Keratinocyte (primary cell): ENCODE results near the gene WDR82. TPM values are rescaled to one million over a fixed set of nuclear protein-coding genes. Genes with fewer than 3 reads are reported as not detected.

Experiments
- DNase-seq: peaks from one replicate; pipeline ENCODE4 v3.0.0-alpha.2; 2011; ENCODE audit warnings: low read depth, missing footprints, low spot score
- FAIRE-seq: peaks from 2 replicates; lab custom pipeline; 2011; peaks lifted over from hg19 to GRCh38; lab: Jason Lieb, UNC
- H2AFZ ChIP-seq: 2 replicates; pipeline ENCODE4 v1.6.0; 2012; ENCODE audit warnings: low read length, control low read depth, inconsistent platforms; ENCODE audit not compliant: control insufficient read depth
- H3K27ac ChIP-seq: 2 replicates; pipeline ENCODE4 v1.5.1; 2011; ENCODE audit warnings: low read length; ENCODE audit not compliant: control insufficient read depth, insufficient read depth
- H3K27me3 ChIP-seq: 3 replicates; pipeline ENCODE4 v1.6.0; 2011; ENCODE audit warnings: low read length; ENCODE audit not compliant: control insufficient read depth, insufficient read depth; ENCODE audit errors: extremely low read depth
- H3K36me3 ChIP-seq, 2 experiments: 2 replicates in 1 of 2; 3 replicates in 1 of 2; pipeline ENCODE4 v1.5.1; 2011; ENCODE audit warnings: low read length in 2 of 2, mild to moderate bottlenecking in 1 of 2; ENCODE audit not compliant: control insufficient read depth in 2 of 2, insufficient read depth in 2 of 2; ENCODE audit errors: extremely low read depth in 1 of 2
- H3K4me1 ChIP-seq: 3 replicates; pipeline ENCODE4 v1.5.1; 2011; ENCODE audit warnings: low read length; ENCODE audit not compliant: control insufficient read depth, insufficient read depth; ENCODE audit errors: extremely low read depth
- H3K4me2 ChIP-seq: 3 replicates; pipeline ENCODE4 v1.6.0; 2011; ENCODE audit warnings: low read depth, low read length; ENCODE audit not compliant: control insufficient read depth, insufficient read depth; ENCODE audit errors: extremely low read depth
- H3K4me3 ChIP-seq, 3 experiments: fragments of 200-600 bp in 1 of 3; sonication (generic) in 1 of 3; 2 replicates in 2 of 3; 3 replicates in 1 of 3; pipeline ENCODE4 v1.5.1; 2011 to 2016; ENCODE audit warnings: low read length in 3 of 3, mild to moderate bottlenecking in 3 of 3, control low read depth in 2 of 3, inconsistent platforms in 1 of 3, low read depth in 1 of 3, mixed read lengths in 1 of 3, mixed run types in 1 of 3, moderate library complexity in 1 of 3; ENCODE audit not compliant: control insufficient read depth in 2 of 3, insufficient read depth in 2 of 3; ENCODE audit errors: extremely low read depth in 1 of 3
- H3K79me2 ChIP-seq: 2 replicates; pipeline ENCODE4 v1.6.0; 2012; ENCODE audit warnings: low read length; ENCODE audit not compliant: control insufficient read depth, insufficient read depth
- H3K9ac ChIP-seq: 3 replicates; pipeline ENCODE4 v1.6.0; 2011; ENCODE audit warnings: low read length; ENCODE audit not compliant: control insufficient read depth, insufficient read depth; ENCODE audit errors: extremely low read depth
- H3K9me1 ChIP-seq: 3 replicates; pipeline ENCODE4 v1.6.0; 2011; ENCODE audit warnings: low read length; ENCODE audit not compliant: control insufficient read depth, insufficient read depth; ENCODE audit errors: extremely low read depth
- H3K9me3 ChIP-seq: 2 replicates; pipeline ENCODE4 v1.5.1; 2012; ENCODE audit warnings: low read depth, low read length; ENCODE audit not compliant: control insufficient read depth
- H4K20me1 ChIP-seq: 3 replicates; pipeline ENCODE4 v1.6.0; 2011; ENCODE audit warnings: low read length; ENCODE audit not compliant: control insufficient read depth, insufficient read depth; ENCODE audit errors: extremely low read depth
- EZH2 ChIP-seq: IDR thresholded peaks from one replicate; pipeline ENCODE4 v1.6.1; 2012; ENCODE audit warnings: inconsistent platforms, mild to moderate bottlenecking, low read length, moderate library complexity
- dilution Hi-C: fragments of 300-500 bp; cut with MboI; formaldehyde crosslinking; loops from one replicate; pipeline ENCODE4 v1.7.0; 2020; ENCODE audit warnings: low sequenced_read_pairs; ENCODE audit not compliant: extremely low pct_ligation_motif_present
- polyA plus RNA-seq, 5 experiments: library from polyadenylated mRNA; depleted of rRNA in 3 of 5; stranded (reverse) in 3 of 5; stranded (forward) in 1 of 5; unstranded in 1 of 5; fragments of >200 nt; gene quantifications; 1 replicate in 1 of 5; 2 replicates in 3 of 5; 3 replicates in 1 of 5; pipeline versions ENCODE4 v1.2.1 to v1.2.3, GENCODE V29; 2011 to 2012; ENCODE audit warnings: missing spikeins in 2 of 5, low read depth in 1 of 5, low replicate concordance in 1 of 5
- TF ChIP-seq, protein P1 (sequence below), 3 experiments: IDR thresholded peaks in 1 of 3; conservative IDR thresholded peaks in 1 of 3; optimal IDR thresholded peaks in 1 of 3; 2 replicates in 2 of 3; 3 replicates in 1 of 3; pipeline versions ENCODE3 to v1.5.1; 2011; ENCODE audit warnings: low read length in 3 of 3, mild to moderate bottlenecking in 3 of 3, moderate library complexity in 2 of 3, control low read depth in 1 of 3, inconsistent platforms in 1 of 3; ENCODE audit not compliant: insufficient read depth in 2 of 3; ENCODE audit errors: extremely low read depth in 1 of 3

The WDR82 gene
- polyA plus RNA-seq, 1 donor (not counting 4 experiments of a cell fraction or from before 2014, with no cell fraction given): 75.1 TPM

DNA sequence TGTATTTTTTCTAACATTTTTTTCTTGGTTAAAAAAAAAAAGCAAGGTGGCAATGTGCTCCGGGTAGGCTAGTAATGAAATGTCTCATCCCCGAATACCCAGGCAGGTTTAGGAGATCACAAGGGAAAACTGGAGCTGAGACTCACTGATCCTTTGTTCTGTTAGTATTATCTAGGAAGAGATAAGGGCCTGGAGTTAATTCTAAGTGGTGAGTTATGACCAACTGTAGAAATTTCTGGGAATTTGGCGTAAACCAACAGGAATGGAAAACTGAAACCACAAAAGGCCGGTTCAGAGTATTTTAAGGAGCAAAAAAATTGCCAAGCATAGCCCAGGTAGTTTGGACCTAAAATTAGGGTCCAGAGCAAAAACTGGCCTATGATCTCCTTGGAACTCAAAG lies 20.5 kb downstream of the WDR82 start:
- Histone ChIP-seq H3K27me3 (no peaks in the 10 kb centered on the region), H2AFZ (no peak overlapping the region), H3K27ac (no peak overlapping the region), H3K9me1 (no peaks in the 10 kb centered on the region), H3K36me3 (peaks cover 38 to 52% of the 10 kb centered on the region in 2 experiments), H3K4me3 (no peak overlapping the region), H3K9ac (no peak overlapping the region), H4K20me1 (peaks cover 4% of the 10 kb centered on the region), H3K9me3 (no peaks in the 10 kb centered on the region), H3K79me2 (peaks cover 22% of the 10 kb centered on the region), H3K4me1 (peaks cover 11% of the 10 kb centered on the region), H3K4me2 (no peak overlapping the region)
- dilution Hi-C loops: no loop called here
- no peak for DNase-seq
- no peak for FAIRE-seq
- TF ChIP-seq EZH2: no peak
- TF ChIP-seq, protein P1, sequence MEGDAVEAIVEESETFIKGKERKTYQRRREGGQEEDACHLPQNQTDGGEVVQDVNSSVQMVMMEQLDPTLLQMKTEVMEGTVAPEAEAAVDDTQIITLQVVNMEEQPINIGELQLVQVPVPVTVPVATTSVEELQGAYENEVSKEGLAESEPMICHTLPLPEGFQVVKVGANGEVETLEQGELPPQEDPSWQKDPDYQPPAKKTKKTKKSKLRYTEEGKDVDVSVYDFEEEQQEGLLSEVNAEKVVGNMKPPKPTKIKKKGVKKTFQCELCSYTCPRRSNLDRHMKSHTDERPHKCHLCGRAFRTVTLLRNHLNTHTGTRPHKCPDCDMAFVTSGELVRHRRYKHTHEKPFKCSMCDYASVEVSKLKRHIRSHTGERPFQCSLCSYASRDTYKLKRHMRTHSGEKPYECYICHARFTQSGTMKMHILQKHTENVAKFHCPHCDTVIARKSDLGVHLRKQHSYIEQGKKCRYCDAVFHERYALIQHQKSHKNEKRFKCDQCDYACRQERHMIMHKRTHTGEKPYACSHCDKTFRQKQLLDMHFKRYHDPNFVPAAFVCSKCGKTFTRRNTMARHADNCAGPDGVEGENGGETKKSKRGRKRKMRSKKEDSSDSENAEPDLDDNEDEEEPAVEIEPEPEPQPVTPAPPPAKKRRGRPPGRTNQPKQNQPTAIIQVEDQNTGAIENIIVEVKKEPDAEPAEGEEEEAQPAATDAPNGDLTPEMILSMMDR (optimal IDR thresholded peaks at IDR 0.05 in 1 of 3, IDR thresholded peaks at IDR 0.05 in 1 of 3, conservative IDR thresholded peaks at IDR 0.05 in 1 of 3; ENCODE audit: extremely low read depth in 1 of 3, insufficient read depth in 2 of 3, low read length in 3 of 3): no peak

DNA sequence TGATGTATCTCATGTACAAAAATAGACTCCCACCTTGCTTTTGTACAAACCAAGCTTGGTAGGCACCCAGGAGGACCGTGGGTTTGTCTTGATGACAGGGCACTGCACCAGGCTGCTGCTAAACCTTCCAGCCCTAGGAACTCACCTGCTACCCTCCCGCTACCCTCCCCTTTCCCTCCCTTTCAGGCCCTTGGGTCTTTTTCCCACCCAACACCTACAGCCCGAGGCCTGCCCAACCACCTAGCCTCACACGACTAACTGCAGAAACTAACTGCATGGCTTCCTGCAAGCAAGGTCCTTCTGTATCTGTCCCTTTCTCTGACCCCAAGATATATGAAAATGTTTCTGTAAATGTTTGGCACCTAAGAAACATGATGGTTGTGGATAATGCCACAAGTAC lies 21.8 kb downstream of the WDR82 start:
- H3K9ac ChIP-seq: no peak overlapping the region
- H3K36me3 ChIP-seq: peaks cover 32 to 46% of the 10 kb centered on the region in 2 experiments
- H3K79me2 ChIP-seq: peaks cover 9% of the 10 kb centered on the region
- FAIRE-seq (no peak), DNase-seq (no peak)
- no peak overlapping the region for H3K27ac ChIP-seq
- H3K27me3 ChIP-seq: no peaks in the 10 kb centered on the region
- H3K4me3 ChIP-seq: no peak overlapping the region
- H2AFZ ChIP-seq: no peak overlapping the region
- TF ChIP-seq EZH2: no peak
- TF ChIP-seq, protein P1 (optimal IDR thresholded peaks at IDR 0.05 in 1 of 3, IDR thresholded peaks at IDR 0.05 in 1 of 3, conservative IDR thresholded peaks at IDR 0.05 in 1 of 3; ENCODE audit: extremely low read depth in 1 of 3, insufficient read depth in 2 of 3, low read length in 3 of 3): no peak
- no peaks in the 10 kb centered on the region for H3K9me3 ChIP-seq
- no peaks in the 10 kb centered on the region for H3K9me1 ChIP-seq
- dilution Hi-C loops: no loop called here
- H3K4me1 ChIP-seq: peaks cover 11% of the 10 kb centered on the region
- peaks cover 4% of the 10 kb centered on the region for H4K20me1 ChIP-seq
- H3K4me2 ChIP-seq: no peak overlapping the region
